Trophoblast cell (in vitro differentiated cells and primary cell): ENCODE results near the gene GRAP2.
"Not testable (repeated sequence)": the region's sequence is repeated elsewhere in the genome, so short reads cannot be mapped to it uniquely, and the experiment has no call there.

ENCODE experiments used
- DNase-seq, 2 donors: peaks; one replicate each; pipeline ENCODE4 v3.0.0-alpha.2; 2016
- H2AFZ ChIP-seq: 2 replicates; pipeline ENCODE4 v1.6.1; 2013; ENCODE audit warnings: low read length, moderate library complexity, mild to moderate bottlenecking; ENCODE audit not compliant: insufficient read depth, poor library complexity
- H2AK5ac ChIP-seq: 2 replicates; pipeline ENCODE4 v1.6.1; 2013; ENCODE audit warnings: mild to moderate bottlenecking, low read length
- H2BK120ac ChIP-seq: 2 replicates; pipeline ENCODE4 v1.6.1; 2013; ENCODE audit warnings: low read length, mild to moderate bottlenecking, moderate library complexity; ENCODE audit not compliant: insufficient read depth, poor library complexity
- H2BK12ac ChIP-seq: 2 replicates; pipeline ENCODE4 v1.6.1; 2013; ENCODE audit warnings: mild to moderate bottlenecking, low read length, moderate library complexity
- H2BK5ac ChIP-seq: 2 replicates; pipeline ENCODE4 v1.6.1; 2013; ENCODE audit warnings: low read length, low read depth, moderate library complexity, mild to moderate bottlenecking; ENCODE audit not compliant: poor library complexity
- H3K14ac ChIP-seq: 2 replicates; pipeline ENCODE4 v1.6.1; 2013; ENCODE audit warnings: mild to moderate bottlenecking, low read length
- H3K18ac ChIP-seq: 2 replicates; pipeline ENCODE4 v1.6.1; 2013; ENCODE audit warnings: mild to moderate bottlenecking, low read length
- H3K23ac ChIP-seq: 2 replicates; pipeline ENCODE4 v1.6.1; 2013; ENCODE audit warnings: low read length
- H3K27ac ChIP-seq: 2 replicates; pipeline ENCODE4 v1.5.1; 2013; ENCODE audit warnings: low read depth, mild to moderate bottlenecking, inconsistent platforms, low read length, moderate library complexity
- H3K27me3 ChIP-seq: 2 replicates; pipeline ENCODE4 v1.6.1; 2013; ENCODE audit warnings: inconsistent platforms, mild to moderate bottlenecking, low read length, moderate library complexity; ENCODE audit not compliant: insufficient read depth
- H3K36me3 ChIP-seq, 2 experiments: 1 replicate in 1 of 2; 2 replicates in 1 of 2; pipeline ENCODE4 v1.6.1; 2013; ENCODE audit warnings: low read length in 2 of 2, mild to moderate bottlenecking in 2 of 2, moderate library complexity in 1 of 2; ENCODE audit not compliant: insufficient read depth in 2 of 2, control insufficient read depth in 1 of 2
- H3K4ac ChIP-seq: 2 replicates; pipeline ENCODE4 v1.6.1; 2013; ENCODE audit warnings: low read depth, mild to moderate bottlenecking, low read length, moderate library complexity
- H3K4me1 ChIP-seq, 2 experiments: 1 replicate in 1 of 2; 2 replicates in 1 of 2; pipeline ENCODE4 v1.6.1; 2013; ENCODE audit warnings: low read length in 2 of 2, mild to moderate bottlenecking in 2 of 2, moderate library complexity in 1 of 2; ENCODE audit not compliant: insufficient read depth in 2 of 2, control insufficient read depth in 1 of 2
- H3K4me2 ChIP-seq: 2 replicates; pipeline ENCODE4 v1.6.1; 2013; ENCODE audit warnings: inconsistent platforms, mild to moderate bottlenecking, low read length, moderate library complexity
- H3K4me3 ChIP-seq: 2 replicates; pipeline ENCODE4 v1.5.1; 2013; ENCODE audit warnings: mild to moderate bottlenecking, low read depth, low read length, inconsistent platforms
- H3K79me1 ChIP-seq: one replicate; pipeline ENCODE4 v1.6.1; 2013; ENCODE audit warnings: low read length
- H3K79me2 ChIP-seq: 2 replicates; pipeline ENCODE4 v1.6.1; 2013; ENCODE audit warnings: low read length, mild to moderate bottlenecking; ENCODE audit not compliant: control insufficient read depth, insufficient read depth, poor library complexity
- H3K9ac ChIP-seq: 2 replicates; pipeline ENCODE4 v1.6.1; 2013; ENCODE audit warnings: mild to moderate bottlenecking, low read length
- H3K9me3 ChIP-seq: 2 replicates; pipeline ENCODE4 v1.6.1; 2013; ENCODE audit warnings: low read depth, mild to moderate bottlenecking, control low read depth, inconsistent platforms, low read length; ENCODE audit not compliant: insufficient read depth
- H4K12ac ChIP-seq: 2 replicates; pipeline ENCODE4 v1.6.1; 2013; ENCODE audit warnings: low read depth, mild to moderate bottlenecking, low read length, moderate library complexity
- H4K8ac ChIP-seq: 2 replicates; pipeline ENCODE4 v1.6.1; 2013; ENCODE audit warnings: low read depth, mild to moderate bottlenecking, low read length, moderate library complexity
- H4K91ac ChIP-seq: one replicate; pipeline ENCODE4 v1.6.1; 2013; ENCODE audit warnings: low read depth, mild to moderate bottlenecking, low read length, moderate library complexity
- WGBS: extraction: QIAGEN DNeasy Blood & Tissue Kit; methylation state at CpG from one replicate; pipeline ENCODE4 v1.1.7; 2013; ENCODE audit warnings: missing lambda C conversion rate; ENCODE audit not compliant: insufficient read length, insufficient coverage; ENCODE audit errors: extremely low coverage; 5-methylcytosine and 5-hydroxymethylcytosine counted together

Gene GRAP2

GRCh38 chr22:39949964-39950737 lies 49.3 kb downstream of the GRAP2 start:
- Histone ChIP-seq H4K91ac (no peak overlapping the region), H3K9me3 (no peaks in the 10 kb centered on the region), H3K79me2 (no peaks in the 10 kb centered on the region), H2BK120ac (no peak overlapping the region), H4K12ac (no peak overlapping the region), H3K27me3 (no peaks in the 10 kb centered on the region), H2BK5ac (no peak overlapping the region), H3K23ac (no peak overlapping the region), H3K79me1 (no peaks in the 10 kb centered on the region), H4K8ac (no peak overlapping the region), H2BK12ac (no peak overlapping the region), H3K9ac (no peak overlapping the region), H2AFZ (no peak overlapping the region), H3K4ac (no peak overlapping the region), H3K4me3 (no peak overlapping the region), H3K18ac (no peak overlapping the region), H3K27ac (no peak overlapping the region), H3K4me1 (no peaks in the 10 kb centered on the region), H2AK5ac (no peak overlapping the region), H3K36me3 (no peaks in the 10 kb centered on the region), H3K4me2 (no peak overlapping the region), H3K14ac (no peak overlapping the region)
- DNase-seq = no peak
- WGBS = no CpG with 5 or more reads among the region's 8 CpGs

- not testable (repeated sequence) for H3K4ac ChIP-seq, H2BK5ac ChIP-seq, H3K4me1 ChIP-seq, H2BK120ac ChIP-seq, H3K79me1 ChIP-seq, H3K27ac ChIP-seq, H3K23ac ChIP-seq, H3K79me2 ChIP-seq, H3K27me3 ChIP-seq, H2AK5ac ChIP-seq, H4K8ac ChIP-seq, H3K9ac ChIP-seq, H3K18ac ChIP-seq, DNase-seq, H2AFZ ChIP-seq, H4K91ac ChIP-seq, H4K12ac ChIP-seq, H3K14ac ChIP-seq, H2BK12ac ChIP-seq, H3K4me2 ChIP-seq, H3K4me3 ChIP-seq, H3K36me3 ChIP-seq, H3K9me3 ChIP-seq
- no CpG with 5 or more reads among the region's 11 CpGs for WGBS
Measured at GRCh38 chr22:39951603-39952293, 50.9 kb downstream of the GRAP2 start.

DNA sequence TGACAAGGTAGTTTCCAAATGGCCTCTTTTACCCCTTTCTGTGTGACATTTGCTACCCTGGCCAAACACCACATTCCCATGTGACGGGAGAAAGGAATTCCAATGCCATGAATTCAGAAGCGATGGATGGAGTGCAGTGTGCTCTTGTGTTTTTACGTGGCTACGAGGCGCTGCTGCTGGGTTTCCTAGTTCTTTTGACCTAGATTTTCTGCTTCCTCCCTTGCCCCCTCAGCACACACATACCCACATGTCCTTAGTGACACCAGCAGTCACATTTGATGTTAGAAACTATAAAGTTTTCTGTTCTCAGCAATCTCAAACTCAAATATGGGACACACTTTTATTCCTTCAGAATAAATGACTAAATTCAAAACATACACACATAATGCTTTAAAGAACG lies 51.5 kb downstream of the GRAP2 start:
- Histone ChIP-seq H3K27ac (no peak overlapping the region), H2AFZ (no peak overlapping the region), H4K12ac (no peak overlapping the region), H3K4ac (no peak overlapping the region), H4K91ac (no peak overlapping the region), H3K4me1 (no peaks in the 10 kb centered on the region), H2BK120ac (no peak overlapping the region), H3K79me1 (no peaks in the 10 kb centered on the region), H3K23ac (no peak overlapping the region), H2AK5ac (no peak overlapping the region), H3K4me2 (no peak overlapping the region), H3K18ac (no peak overlapping the region), H3K14ac (no peak overlapping the region), H2BK5ac (no peak overlapping the region), H3K9me3 (peaks cover 2% of the 10 kb centered on the region), H2BK12ac (no peak overlapping the region), H3K79me2 (no peaks in the 10 kb centered on the region), H4K8ac (no peak overlapping the region), H3K9ac (no peak overlapping the region), H3K27me3 (no peaks in the 10 kb centered on the region), H3K4me3 (no peak overlapping the region), H3K36me3 (no peaks in the 10 kb centered on the region)
- WGBS = no CpG with 5 or more reads among the region's 6 CpGs
- DNase-seq = no peak

DNA sequence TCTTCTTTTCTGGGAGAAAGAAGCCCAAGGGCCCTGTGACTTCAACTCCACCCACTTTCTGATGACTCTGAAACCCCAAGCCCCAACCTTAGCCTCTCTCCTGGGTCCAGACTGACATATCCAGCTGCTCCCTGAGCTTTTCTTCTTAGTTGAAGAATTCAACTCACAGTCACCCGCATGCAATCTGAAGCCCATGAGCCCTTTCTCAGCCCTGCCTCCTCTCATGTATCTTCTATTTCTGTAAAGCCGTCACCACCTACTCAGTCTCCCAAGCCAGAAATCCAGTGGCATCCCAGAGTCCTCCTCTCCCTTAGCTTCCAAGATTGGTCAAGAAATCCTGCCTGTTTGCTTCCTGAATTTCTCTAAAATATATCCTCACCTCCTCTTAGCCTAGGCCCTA lies 52.2 kb downstream of the GRAP2 start:
- H3K79me2 ChIP-seq = no peaks in the 10 kb centered on the region
- no peak overlapping the region for H2AFZ ChIP-seq
- no peaks in the 10 kb centered on the region for H3K36me3 ChIP-seq
- peaks cover 2% of the 10 kb centered on the region for H3K9me3 ChIP-seq
- no peak overlapping the region for H2BK120ac ChIP-seq
- H2BK5ac ChIP-seq = no peak overlapping the region
- no peak overlapping the region for H3K27ac ChIP-seq
- no peak overlapping the region for H3K4ac ChIP-seq
- no peak overlapping the region for H3K23ac ChIP-seq
- H3K4me3 ChIP-seq = no peak overlapping the region
- no peak overlapping the region for H3K4me2 ChIP-seq
- no peak overlapping the region for H2BK12ac ChIP-seq
- H3K27me3 ChIP-seq = no peaks in the 10 kb centered on the region
- no peaks in the 10 kb centered on the region for H3K4me1 ChIP-seq
- no CpG with 5 or more reads among the region's 2 CpGs for WGBS
- H4K8ac ChIP-seq = no peak overlapping the region
- H3K79me1 ChIP-seq = no peaks in the 10 kb centered on the region
- no peak for DNase-seq
- H4K91ac ChIP-seq = no peak overlapping the region
- no peak overlapping the region for H2AK5ac ChIP-seq
- no peak overlapping the region for H3K9ac ChIP-seq
- H3K14ac ChIP-seq = no peak overlapping the region
- H4K12ac ChIP-seq = no peak overlapping the region
- H3K18ac ChIP-seq = no peak overlapping the region
